OCI-LY3 (cell line): ENCODE results near the gene TMCC1.

Source experiments
- H2AFZ ChIP-seq: fragments of 200-600, 300-600 bp; shearing (Covaris generic); 2 replicates; pipeline ENCODE4 v1.6.0; 2014; ENCODE audit warnings: antibody characterized with exemption, low read depth, low read length
- H3K27ac ChIP-seq: fragments of 200-600, 300-600 bp; sonication (generic); 2 replicates; pipeline ENCODE4 v1.5.1; 2014; ENCODE audit warnings: mild to moderate bottlenecking, low read length, moderate library complexity, mixed read lengths
- H3K27me3 ChIP-seq: fragments of 200-600, 300-600 bp; sonication (generic); 2 replicates; pipeline ENCODE4 v1.6.1; 2014; ENCODE audit warnings: low read depth, low read length, mixed read lengths
- H3K36me3 ChIP-seq: fragments of 200-600, 300-600 bp; sonication (generic); replicated peaks from 2 replicates; pipeline ENCODE3; 2014; ENCODE audit warnings: low read depth, low read length, mixed read lengths
- H3K4me1 ChIP-seq: fragments of 300-600, 200-600 bp; sonication (generic); 2 replicates; pipeline ENCODE4 v1.6.1; 2014; ENCODE audit warnings: low read length, mixed read lengths
- H3K4me2 ChIP-seq: fragments of 200-600, 300-600 bp; sonication (generic); 2 replicates; pipeline ENCODE4 v1.6.1; 2014; ENCODE audit warnings: low read length, mixed read lengths
- H3K4me3 ChIP-seq: fragments of 300-600, 200-600 bp; sonication (generic); 2 replicates; pipeline ENCODE4 v1.5.1; 2014; ENCODE audit warnings: antibody characterized with exemption, mild to moderate bottlenecking, low read length, moderate library complexity
- H3K79me2 ChIP-seq: fragments of 300-600, 200-600 bp; shearing (Covaris generic); 2 replicates; pipeline ENCODE4 v1.6.1; 2014; ENCODE audit warnings: mild to moderate bottlenecking, low read length, mixed read lengths
- H3K9ac ChIP-seq: fragments of 300-600, 200-600 bp; shearing (Covaris generic); 2 replicates; pipeline ENCODE4 v1.6.0; 2014; ENCODE audit warnings: mild to moderate bottlenecking, low read length, moderate library complexity
- H3K9me3 ChIP-seq: fragments of 200-600, 300-600 bp; shearing (Covaris generic); 2 replicates; pipeline ENCODE4 v1.6.1; 2014; ENCODE audit warnings: low read length, mixed read lengths; ENCODE audit not compliant: insufficient read depth
- H4K20me1 ChIP-seq: fragments of 200-600, 300-600 bp; sonication (generic); 2 replicates; pipeline ENCODE4 v1.6.1; 2016; ENCODE audit warnings: low read length, mixed read lengths; ENCODE audit not compliant: insufficient read depth
- EZH2phosphoT487 ChIP-seq: fragments of 200-600 bp; shearing (Covaris generic); IDR thresholded peaks from 2 replicates; pipeline ENCODE4 v1.6.1; 2018; ENCODE audit warnings: antibody characterized with exemption, mixed run types, low read depth
- TF ChIP-seq, protein P1 (sequence below): fragments of 200-600, 300-600 bp; sonication (generic); IDR thresholded peaks from 2 replicates; pipeline ENCODE4 v1.5.1; 2014; ENCODE audit warnings: antibody characterized with exemption, low read length, low read depth

The TMCC1 gene

DNA sequence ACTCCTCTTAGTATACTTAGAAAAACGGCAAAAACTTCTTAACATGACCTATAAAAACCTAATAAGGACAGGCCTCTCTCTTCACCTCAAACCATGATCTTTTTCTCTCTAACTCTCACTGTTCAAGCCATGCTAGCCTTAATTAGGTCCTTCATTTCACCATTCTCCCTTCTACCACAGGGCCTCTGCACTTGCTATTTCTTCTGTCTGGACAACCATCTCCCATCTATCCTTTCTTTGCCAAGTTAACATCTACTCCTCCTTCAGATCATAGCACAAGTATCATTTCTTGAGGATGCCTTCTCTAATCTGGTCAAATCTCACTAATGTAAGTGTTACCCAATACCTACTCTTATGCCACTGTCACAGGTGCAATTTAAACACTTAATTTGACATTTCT lies 39.1 kb downstream of the TMCC1 start:
- H2AFZ ChIP-seq: no peak overlapping the region
- H3K9ac ChIP-seq: no peak overlapping the region
- H3K9me3 ChIP-seq: no peaks in the 10 kb centered on the region
- H3K27ac ChIP-seq: no peak overlapping the region
- peaks cover 15% of the 10 kb centered on the region for H3K79me2 ChIP-seq
- no peak overlapping the region for H3K4me2 ChIP-seq
- peaks cover 16% of the 10 kb centered on the region for H3K4me1 ChIP-seq
- H4K20me1 ChIP-seq: no peaks in the 10 kb centered on the region
- H3K4me3 ChIP-seq: no peak overlapping the region
- H3K27me3 ChIP-seq: no peaks in the 10 kb centered on the region
- peaks cover 20% of the 10 kb centered on the region for H3K36me3 ChIP-seq
- no peak for TF ChIP-seq EZH2phosphoT487
- TF ChIP-seq, protein P1, sequence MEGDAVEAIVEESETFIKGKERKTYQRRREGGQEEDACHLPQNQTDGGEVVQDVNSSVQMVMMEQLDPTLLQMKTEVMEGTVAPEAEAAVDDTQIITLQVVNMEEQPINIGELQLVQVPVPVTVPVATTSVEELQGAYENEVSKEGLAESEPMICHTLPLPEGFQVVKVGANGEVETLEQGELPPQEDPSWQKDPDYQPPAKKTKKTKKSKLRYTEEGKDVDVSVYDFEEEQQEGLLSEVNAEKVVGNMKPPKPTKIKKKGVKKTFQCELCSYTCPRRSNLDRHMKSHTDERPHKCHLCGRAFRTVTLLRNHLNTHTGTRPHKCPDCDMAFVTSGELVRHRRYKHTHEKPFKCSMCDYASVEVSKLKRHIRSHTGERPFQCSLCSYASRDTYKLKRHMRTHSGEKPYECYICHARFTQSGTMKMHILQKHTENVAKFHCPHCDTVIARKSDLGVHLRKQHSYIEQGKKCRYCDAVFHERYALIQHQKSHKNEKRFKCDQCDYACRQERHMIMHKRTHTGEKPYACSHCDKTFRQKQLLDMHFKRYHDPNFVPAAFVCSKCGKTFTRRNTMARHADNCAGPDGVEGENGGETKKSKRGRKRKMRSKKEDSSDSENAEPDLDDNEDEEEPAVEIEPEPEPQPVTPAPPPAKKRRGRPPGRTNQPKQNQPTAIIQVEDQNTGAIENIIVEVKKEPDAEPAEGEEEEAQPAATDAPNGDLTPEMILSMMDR: no peak

DNA sequence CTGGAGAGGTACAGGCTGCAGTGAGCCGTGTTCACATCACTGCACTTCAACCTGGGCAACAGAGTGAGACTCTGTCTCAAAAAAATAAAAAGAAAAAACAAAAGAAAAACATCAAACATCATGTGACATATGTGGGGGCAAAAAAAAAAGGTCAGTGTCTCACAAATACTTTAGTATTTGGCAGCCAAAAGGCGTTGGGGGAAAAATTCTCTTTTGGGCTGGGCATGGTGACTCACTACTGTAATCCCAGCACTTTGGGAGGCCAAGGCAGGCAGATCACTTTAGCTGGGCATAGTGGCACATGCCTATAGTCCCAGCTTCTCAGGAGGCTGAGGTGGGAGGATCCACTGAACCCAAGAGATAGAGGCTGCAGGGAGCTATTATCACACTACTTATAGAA lies 47.6 kb downstream of the TMCC1 start:
- Histone ChIP-seq H2AFZ (no peak overlapping the region), H3K27ac (no peak overlapping the region), H3K4me1 (no peaks in the 10 kb centered on the region), H3K79me2 (no peaks in the 10 kb centered on the region), H3K36me3 (peaks cover 12% of the 10 kb centered on the region), H3K27me3 (no peaks in the 10 kb centered on the region), H3K9ac (no peak overlapping the region), H3K9me3 (no peaks in the 10 kb centered on the region), H4K20me1 (no peaks in the 10 kb centered on the region), H3K4me2 (no peak overlapping the region), H3K4me3 (no peak overlapping the region)
- TF ChIP-seq, protein P1: no peak
- no peak for TF ChIP-seq EZH2phosphoT487

DNA sequence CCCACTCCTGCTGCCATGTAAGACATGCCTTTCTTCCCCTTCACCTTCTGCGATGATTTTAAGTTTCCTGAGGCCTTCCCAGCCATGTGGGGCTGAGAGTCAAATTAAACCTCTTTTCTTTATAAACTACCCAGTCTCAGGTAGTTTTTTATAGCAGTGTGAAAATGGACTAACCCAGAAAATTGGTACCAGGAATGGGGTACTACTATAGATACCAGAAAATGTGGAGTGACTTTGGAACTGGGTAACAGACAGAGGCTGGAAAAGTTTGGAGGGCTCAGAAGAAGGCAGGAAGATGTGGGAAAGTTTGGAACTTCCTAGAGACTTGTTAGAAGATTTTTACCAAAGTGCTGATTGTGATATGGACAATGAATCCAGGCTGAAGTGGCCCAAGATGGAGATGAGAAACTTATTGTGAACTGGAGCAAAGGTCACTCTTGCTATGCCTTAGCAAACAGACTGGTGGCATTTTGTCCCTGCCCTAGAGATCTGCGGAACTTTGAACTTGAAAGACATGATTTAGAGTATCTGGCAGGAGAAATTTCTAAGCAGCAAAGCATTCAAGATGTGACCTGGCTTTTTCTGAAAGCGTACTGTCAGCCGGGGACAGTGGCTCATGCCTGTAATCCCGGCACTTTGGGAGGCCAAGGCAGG lies 52.7 kb downstream of the TMCC1 start:
- H3K79me2 ChIP-seq: no peaks in the 10 kb centered on the region
- no peaks in the 10 kb centered on the region for H3K9me3 ChIP-seq
- H3K36me3 ChIP-seq: no peaks in the 10 kb centered on the region
- no peak overlapping the region for H3K9ac ChIP-seq
- H2AFZ ChIP-seq: no peak overlapping the region
- H3K4me3 ChIP-seq: no peak overlapping the region
- no peaks in the 10 kb centered on the region for H3K4me1 ChIP-seq
- no peaks in the 10 kb centered on the region for H3K27me3 ChIP-seq
- H3K4me2 ChIP-seq: no peak overlapping the region
- no peak overlapping the region for H3K27ac ChIP-seq
- H4K20me1 ChIP-seq: no peaks in the 10 kb centered on the region
- TF ChIP-seq EZH2phosphoT487: no peak

DNA sequence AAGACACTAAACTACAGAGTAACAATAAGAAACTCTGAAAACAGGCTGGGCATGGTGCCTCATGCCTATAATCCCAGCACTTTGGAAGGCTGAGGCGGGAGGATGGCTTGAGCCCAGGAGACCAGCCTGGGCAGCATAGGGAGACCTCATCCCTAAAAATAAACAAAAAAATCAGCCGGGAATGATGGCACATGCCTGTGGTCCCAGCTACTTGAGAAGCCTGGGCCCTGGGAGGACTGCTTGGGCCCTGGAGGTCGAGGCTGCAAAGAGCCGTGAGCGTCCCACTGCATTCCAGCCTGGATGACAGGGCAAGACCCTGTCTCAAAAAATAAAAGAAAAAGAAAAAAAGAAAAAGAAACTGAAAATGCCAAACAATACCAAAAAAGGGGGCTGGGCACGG lies 55.4 kb downstream of the TMCC1 start:
- Histone ChIP-seq H3K79me2 (no peaks in the 10 kb centered on the region), H3K4me2 (no peak overlapping the region), H4K20me1 (no peaks in the 10 kb centered on the region), H3K4me1 (no peaks in the 10 kb centered on the region), H3K4me3 (no peak overlapping the region), H3K36me3 (no peaks in the 10 kb centered on the region), H3K9ac (no peak overlapping the region), H2AFZ (no peak overlapping the region), H3K9me3 (no peaks in the 10 kb centered on the region), H3K27ac (no peak overlapping the region), H3K27me3 (no peaks in the 10 kb centered on the region)
- TF ChIP-seq, protein P1: no peak
- no peak for TF ChIP-seq EZH2phosphoT487
